ENCODE data around the gene SVIL.
"Not testable (repeated sequence)": the region's sequence is repeated elsewhere in the genome, so short reads cannot be mapped to it uniquely, and the experiment has no call there.

The SVIL gene

GRCh38 chr10:29508554-29509244 lies 126.1 kb downstream of the SVIL start:
- DNase-seq = no peak

DNA sequence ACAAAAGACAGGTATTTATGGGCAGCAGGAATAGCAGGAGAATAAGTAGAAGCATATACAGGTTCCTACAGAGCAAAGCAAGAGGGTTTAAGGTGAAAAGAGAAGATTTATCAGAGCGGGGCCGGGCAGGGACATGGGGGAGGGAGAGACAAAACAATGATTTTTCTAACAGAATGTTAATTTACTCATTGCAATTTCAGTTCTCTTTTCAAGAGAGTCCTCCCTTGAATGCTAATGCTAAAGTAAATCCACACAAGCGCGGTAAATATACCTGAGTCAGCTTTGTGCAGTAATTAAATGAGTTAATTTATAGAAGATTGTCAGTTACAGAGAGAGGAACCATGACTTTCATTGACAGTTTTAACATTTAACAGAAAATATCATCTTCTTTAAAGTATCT lies 127.0 kb downstream of the SVIL start:
- not testable (repeated sequence) for DNase-seq

DNA sequence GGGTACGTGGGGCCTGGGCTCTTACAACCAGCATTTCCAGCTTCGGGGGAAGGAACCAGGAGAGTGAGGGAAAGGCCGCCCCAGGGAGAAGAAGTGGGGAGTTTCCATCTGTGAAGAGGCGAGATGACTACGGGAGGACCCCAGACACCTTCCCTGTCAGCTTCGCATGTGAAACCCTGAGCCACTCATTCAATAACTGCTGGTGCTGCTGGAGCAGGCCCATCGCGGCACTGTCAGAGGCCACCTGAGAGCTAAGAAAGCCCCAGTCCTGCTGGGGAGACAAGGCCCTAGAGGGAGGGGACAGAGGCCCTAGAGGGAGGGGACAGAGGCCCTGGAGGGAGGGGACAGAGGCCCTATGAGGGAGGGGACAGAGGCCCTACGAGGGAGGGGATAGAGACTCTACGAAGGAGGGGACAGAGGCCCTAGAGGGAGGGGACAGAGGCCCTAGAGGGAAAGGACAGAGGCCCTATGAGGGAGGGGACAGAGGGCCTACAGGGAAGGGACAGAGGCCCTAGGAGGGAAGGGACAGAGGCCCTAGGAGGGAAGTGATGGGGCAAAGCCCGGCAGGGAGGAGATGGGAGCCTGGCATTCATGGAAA lies 128.3 kb downstream of the SVIL start:
- DNase-seq = peak; percentile 66

DNA sequence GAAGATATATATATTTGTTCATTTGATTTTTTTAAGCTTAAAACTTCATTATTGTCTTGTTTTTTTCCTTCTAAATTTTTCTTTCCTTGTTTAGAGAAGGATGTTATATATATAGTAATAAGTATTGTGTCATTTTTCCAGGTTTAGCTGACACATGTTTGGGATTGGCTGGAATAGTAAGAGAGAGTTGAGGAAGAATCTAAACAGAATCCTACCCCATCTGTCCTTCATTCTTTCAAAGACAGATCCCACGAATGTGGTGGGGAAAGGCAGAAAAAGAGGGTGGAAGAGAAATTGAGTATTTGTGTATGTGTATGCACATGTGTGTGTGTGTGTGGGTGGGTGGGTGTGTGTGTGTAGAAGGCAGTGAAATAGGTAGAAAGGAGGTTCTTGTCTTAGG lies 132.4 kb downstream of the SVIL start:
- no peak for DNase-seq

GRCh38 chr10:29501692-29502091 lies 133.1 kb downstream of the SVIL start:
- peak; percentile 66 for DNase-seq

DNA sequence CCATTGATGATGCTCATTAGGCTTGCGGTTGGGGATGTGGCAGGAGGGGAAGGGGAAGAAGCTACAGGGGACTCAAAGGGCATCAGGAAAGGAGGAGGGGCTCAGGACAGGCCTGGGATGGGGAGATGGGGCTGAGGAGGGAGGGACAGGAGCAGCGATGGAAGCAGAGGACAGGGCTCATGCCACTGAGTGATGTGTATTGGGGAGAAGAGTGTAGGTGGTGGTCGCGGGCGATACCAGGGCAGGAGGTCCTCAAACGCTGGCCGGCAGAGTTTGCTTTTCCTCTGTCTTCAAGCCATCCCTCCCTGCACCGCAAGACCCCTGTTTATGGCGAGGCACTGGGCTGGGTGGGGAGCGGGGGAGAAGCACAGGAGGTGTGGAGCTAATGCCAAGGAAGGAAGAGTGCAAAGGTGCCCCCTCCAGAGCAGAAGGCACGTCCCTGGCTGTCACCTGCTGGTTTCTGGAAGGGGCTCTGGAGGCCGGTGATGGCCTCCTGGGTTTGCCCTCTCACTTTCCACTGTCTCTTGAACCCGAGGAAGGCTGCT lies 134.7 kb downstream of the SVIL start:
- no peak for DNase-seq

DNA sequence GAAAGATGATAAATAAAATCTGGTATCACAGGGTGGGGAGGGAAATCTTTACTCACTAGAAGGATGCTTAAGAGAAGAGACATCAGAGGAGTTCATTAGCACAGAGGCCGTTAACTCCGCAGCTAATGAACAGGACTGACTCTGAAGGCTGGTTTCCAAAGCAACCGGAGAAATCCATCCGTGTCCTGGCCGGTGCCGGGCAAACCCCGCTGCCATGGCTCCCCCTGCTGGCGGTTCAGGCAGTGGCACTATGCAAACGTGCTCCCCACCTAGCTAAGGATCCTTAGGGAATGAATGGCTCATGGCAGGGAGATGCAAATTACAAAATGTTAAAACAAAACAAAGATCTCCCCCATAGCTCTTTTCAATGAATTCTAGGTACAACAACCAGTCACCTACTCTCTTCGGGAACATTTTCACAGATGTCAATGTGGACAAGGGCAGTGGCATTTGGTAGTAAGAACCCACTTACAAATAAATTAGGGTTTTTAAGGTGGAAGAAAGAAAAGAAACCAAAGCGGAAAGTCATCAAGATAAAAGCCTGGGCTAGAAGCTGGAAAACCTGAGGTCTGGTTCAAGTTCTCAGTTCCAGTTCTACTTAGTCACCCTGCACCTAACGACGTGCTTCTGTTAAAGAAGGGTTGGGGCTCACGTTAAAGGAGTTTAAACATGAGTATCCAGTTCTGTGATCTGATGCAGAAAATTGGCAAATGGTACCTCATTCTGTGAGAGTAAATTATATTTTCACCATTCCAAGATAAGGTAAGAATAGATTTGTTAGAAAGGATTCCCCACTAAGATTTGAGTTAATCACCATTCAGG lies 138.2 kb downstream of the SVIL start:
- DNase-seq = peak; percentile 91

DNA sequence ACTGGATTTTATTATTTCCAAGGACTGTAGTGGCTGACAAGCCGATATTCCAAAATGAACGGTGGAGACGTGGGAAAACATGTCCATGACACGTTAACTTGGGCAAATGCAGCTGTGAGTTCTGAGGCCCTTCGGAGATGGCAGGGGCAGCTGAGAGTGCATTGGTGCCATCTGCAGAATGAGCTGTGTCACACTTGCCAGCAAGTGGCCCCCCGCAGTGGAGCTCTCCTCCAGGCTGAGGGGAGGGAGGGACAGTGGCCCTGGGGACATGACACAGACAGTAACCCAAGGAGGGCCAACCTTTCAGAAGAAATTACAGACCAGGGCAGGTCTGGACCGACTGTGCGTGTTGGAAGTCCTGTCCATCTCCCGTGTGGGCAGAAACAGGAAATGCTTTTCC lies 139.4 kb downstream of the SVIL start:
- DNase-seq = no peak

- no peak for DNase-seq
Observed at GRCh38 chr10:29493697-29494096, 141.1 kb downstream of the SVIL start.

DNA sequence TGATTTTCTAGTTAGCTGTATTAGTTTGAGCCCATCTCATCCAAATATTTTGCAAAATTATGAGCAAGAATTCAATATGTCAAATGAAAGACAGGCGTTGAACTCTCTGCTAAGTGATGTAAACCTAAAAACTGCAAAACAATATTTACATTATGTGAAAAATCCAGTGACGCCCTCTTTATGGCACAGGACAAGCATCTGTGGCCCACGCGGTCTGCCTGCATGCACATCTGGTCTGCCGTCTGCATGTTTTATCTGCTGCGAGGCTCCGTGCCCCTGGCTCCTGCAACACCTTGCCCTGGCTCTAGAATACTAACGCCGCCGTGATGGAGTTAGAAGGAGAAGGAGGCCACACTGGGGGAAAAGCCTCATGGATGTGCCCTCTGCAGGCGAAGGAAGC lies 142.0 kb downstream of the SVIL start:
- no peak for DNase-seq

- DNase-seq = no peak
Observed at GRCh38 chr10:29491918-29492317, 142.9 kb downstream of the SVIL start.

DNA sequence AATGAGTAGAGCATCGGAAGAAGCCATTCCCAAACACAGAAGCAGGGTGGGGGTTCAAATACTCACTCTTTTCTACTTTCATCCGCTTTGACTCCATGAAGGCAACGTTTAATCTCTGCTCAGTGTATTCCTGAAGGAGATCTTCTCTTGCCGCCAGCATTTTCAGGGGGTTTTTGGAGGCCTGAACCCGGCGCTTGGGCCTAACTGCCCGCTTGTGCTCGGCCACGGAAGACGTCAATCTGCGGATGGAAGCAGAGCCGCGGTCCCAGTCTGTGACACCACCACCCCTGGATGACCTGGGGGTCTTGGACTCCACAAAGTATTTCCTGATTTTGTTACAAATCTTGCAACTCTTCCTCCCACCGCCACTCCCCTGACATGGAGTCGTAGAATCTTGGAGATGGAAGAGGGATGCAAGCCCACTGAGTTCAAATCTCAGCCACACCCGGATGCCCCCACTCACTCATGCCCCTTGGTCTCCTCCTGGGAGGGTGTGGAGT lies 143.9 kb downstream of the SVIL start:
- not testable (repeated sequence) for DNase-seq

- DNase-seq = peak; percentile 81
Observed at GRCh38 chr10:29488471-29488870, 146.3 kb downstream of the SVIL start.

- not testable (repeated sequence) for DNase-seq
Observed at GRCh38 chr10:29487884-29488266, 146.9 kb downstream of the SVIL start.

- DNase-seq = not testable (repeated sequence)
Observed at GRCh38 chr10:29487032-29487883, 147.5 kb downstream of the SVIL start.

DNA sequence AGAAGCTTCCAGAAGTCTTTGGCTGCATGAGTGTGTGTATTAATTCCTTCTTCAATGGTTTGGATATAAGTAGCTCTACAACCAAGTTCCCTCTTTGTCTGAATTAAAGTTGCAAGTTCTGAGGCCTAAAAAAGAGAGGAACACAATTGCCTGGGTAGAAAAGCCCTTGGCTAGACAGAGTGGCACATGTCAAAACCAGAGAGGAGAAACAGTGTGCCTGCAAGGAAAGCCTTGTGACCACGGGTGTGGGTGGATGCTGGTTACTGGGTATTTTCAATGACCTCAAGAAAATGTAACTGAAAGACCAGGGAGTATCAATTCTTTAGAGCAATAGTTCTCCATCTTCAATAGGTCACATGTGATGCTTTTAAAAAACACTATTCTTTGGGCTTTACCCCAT lies 148.3 kb downstream of the SVIL start:
- DNase-seq = no peak

- not testable (repeated sequence) for DNase-seq
Observed at GRCh38 chr10:29484677-29485076, 150.1 kb downstream of the SVIL start.

DNA sequence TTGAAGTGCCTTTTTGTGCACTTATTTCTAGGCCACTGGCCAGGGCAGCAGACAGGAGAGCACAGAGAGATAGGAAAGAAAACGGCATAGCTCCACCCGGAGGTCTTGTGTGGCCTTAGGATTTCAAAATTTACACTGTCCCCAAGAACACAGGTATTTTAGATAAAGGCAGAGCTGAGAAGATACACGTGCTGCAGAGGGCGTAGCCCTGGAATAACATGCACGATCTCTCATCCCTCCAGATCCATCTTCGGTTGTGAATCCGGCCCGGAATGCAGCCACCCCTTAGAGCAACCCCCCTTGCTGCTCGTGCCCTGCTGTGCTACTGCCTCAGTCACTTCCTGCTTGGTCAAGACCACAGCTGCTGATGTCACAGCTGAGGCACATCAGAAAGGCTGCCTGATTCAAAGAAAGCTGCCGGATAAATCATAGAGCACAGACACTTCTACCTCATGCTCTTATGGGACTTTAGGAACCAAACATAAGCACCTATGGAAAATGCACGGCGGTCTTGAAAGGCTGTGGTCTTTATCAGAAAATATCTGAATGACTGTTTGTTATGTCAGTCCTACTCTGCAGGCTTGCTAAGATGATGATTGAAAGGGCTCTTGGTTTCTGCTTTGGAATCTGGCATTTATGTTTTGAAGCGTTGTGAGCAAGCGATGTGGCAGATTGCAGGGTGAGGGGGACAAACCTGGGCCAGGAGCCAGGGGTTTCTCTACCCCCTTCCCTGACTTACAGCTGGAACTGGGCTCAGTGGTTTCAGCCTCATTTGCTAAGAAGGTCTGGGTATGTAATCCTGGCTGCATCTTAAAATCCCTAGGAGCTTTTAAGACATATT lies 152.0 kb downstream of the SVIL start:
- peak; percentile 85 for DNase-seq

GRCh38 chr10:29481906-29482440 lies 152.8 kb downstream of the SVIL start:
- DNase-seq = no peak

- no peak for DNase-seq
Observed at GRCh38 chr10:29479981-29480954, 154.5 kb downstream of the SVIL start.

Measured in islet precursor cell (in vitro differentiated cells).